ENCODE results near the gene CAMK1D. TPM values are rescaled to one million over a fixed set of nuclear protein-coding genes. Genes with fewer than 3 reads are reported as not detected.
A peak's percentile ranks its signal among the peaks of the same experiment; 100 is the strongest.

Gene CAMK1D
- total and polyA plus RNA-seq, 2 of the 4 experiments (the other 2 are of a cell fraction): 5.0 to 5.3 TPM

DNA sequence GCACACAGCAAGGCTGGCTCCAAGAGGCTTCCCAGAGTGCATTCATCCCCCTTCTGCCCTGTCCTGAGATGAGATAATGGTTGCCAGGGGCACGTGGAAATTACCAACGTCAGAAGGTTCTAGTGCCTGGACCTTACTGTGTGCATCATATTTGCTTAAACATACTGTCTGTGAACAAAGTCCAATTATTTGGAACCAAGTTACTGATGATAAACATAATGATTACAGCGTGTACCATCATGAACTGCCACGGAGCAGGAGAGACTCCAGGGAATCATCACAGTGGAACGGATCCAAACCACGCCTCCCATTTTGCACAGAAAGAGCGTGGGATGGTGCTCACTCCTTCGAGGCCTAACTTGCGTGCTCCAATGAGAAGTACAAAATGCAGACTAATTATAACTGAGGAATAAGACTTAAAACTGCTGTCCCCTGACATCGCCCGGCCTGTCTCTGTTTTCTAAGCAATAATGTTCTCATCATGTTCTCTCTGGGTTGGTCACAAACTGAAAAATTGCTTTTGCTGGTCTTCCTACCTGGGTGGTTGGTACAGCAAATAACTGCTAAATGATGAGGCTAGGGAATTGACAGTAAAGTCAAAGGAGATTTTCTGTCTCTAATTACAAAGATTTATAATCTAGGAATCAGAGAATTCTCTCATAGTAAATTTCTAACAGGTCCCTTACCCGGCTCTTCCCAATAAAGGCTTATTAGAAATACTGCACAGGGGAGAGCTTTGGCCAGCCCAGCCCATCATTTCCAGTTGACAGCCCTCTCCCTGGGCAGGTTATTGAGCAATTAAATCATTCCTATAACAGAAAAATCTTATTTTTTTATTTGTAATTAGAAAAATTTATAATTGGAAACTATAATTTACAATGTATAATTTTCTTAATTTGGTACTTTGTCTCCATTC, 182.2 kb downstream of the CAMK1D start:
- no peak overlapping the region for H2BK20ac ChIP-seq (ENCODE audit: low read depth, low read length)
- no peak overlapping the region for H2AK9ac ChIP-seq (replicated peaks; ENCODE audit: low read depth, low read length, poor library complexity)
- dilution Hi-C loops (cut with HindIII; ENCODE audit: low sequenced_read_pairs, unreplicated experiment) (no loop called here), intact Hi-C loops (cut with micrococcal nuclease) (loop anchor here (2.0 kb wide), 1 partner anchor 17 kb away; no protein-coding TSS in a partner anchor), in situ Hi-C loops (cut with MboI; ENCODE audit: low sequenced_read_pairs) (no loop called here)
- H4K20me1 ChIP-seq (ENCODE audit: insufficient read depth, low read length): no peaks in the 10 kb centered on the region
- H2AK5ac ChIP-seq (ENCODE audit: low read depth, low read length): no peak overlapping the region
- no peak for ATAC-seq (ENCODE audit: low read depth)
- CTCF ChIA-PET: no interaction called here
- H2BK15ac ChIP-seq (ENCODE audit: low read depth, low read length): no peak overlapping the region
- no peak overlapping the region for H3K4me3 ChIP-seq (ENCODE audit: insufficient read depth, low read depth, low read length)
- WGBS, 2 experiments (ENCODE audit: extremely low coverage in 2 of 2, insufficient read length in 1 of 2): 37% methylated on average over 4 of the region's 12 CpGs; no CpG with 5 or more reads in 1 of the 2 experiments
- no peak overlapping the region for H3K56ac ChIP-seq (ENCODE audit: extremely low read depth, insufficient read depth, low read length)
- H3K23ac ChIP-seq (ENCODE audit: low read depth, low read length): no peak overlapping the region
- H3K14ac ChIP-seq (replicated peaks; ENCODE audit: low read depth, low read length): no peak overlapping the region
- peak; percentile 18 for DNase-seq
- H2BK120ac ChIP-seq (ENCODE audit: low read depth, low read length): no peak overlapping the region
- no peaks in the 10 kb centered on the region for H3K27me3 ChIP-seq (ENCODE audit: control insufficient read depth, insufficient read depth, low read length)
- TF ChIP-seq FOS (IDR thresholded peaks at IDR 0.05; ENCODE audit: low read depth, low read length): no peak
- no peak for TF ChIP-seq RCOR1 (IDR thresholded peaks at IDR 0.05; ENCODE audit: insufficient replicate concordance, low read length)
- no peak for TF ChIP-seq CEBPB (IDR thresholded peaks at IDR 0.05; ENCODE audit: low read depth, low read length)
- TF ChIP-seq, protein P1, sequence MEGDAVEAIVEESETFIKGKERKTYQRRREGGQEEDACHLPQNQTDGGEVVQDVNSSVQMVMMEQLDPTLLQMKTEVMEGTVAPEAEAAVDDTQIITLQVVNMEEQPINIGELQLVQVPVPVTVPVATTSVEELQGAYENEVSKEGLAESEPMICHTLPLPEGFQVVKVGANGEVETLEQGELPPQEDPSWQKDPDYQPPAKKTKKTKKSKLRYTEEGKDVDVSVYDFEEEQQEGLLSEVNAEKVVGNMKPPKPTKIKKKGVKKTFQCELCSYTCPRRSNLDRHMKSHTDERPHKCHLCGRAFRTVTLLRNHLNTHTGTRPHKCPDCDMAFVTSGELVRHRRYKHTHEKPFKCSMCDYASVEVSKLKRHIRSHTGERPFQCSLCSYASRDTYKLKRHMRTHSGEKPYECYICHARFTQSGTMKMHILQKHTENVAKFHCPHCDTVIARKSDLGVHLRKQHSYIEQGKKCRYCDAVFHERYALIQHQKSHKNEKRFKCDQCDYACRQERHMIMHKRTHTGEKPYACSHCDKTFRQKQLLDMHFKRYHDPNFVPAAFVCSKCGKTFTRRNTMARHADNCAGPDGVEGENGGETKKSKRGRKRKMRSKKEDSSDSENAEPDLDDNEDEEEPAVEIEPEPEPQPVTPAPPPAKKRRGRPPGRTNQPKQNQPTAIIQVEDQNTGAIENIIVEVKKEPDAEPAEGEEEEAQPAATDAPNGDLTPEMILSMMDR (conservative IDR thresholded peaks at IDR 0.05; ENCODE audit: low read depth, low read length): no peak
- no peak for TF ChIP-seq BHLHE40 (IDR thresholded peaks at IDR 0.05; ENCODE audit: low read depth, low read length)
- no peak for TF ChIP-seq POLR2A (IDR thresholded peaks at IDR 0.05; ENCODE audit: low read depth, low read length)
- TF ChIP-seq MXI1 (IDR thresholded peaks at IDR 0.05; ENCODE audit: borderline replicate concordance, low read depth, low read length): no peak
- TF ChIP-seq, protein P2, sequence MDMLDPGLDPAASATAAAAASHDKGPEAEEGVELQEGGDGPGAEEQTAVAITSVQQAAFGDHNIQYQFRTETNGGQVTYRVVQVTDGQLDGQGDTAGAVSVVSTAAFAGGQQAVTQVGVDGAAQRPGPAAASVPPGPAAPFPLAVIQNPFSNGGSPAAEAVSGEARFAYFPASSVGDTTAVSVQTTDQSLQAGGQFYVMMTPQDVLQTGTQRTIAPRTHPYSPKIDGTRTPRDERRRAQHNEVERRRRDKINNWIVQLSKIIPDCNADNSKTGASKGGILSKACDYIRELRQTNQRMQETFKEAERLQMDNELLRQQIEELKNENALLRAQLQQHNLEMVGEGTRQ (IDR thresholded peaks at IDR 0.05; ENCODE audit: low read depth, low read length): no peak
- TF ChIP-seq RAD21 (IDR thresholded peaks at IDR 0.05; ENCODE audit: low read length): no peak
- no peak for TF ChIP-seq NFE2L2 (IDR thresholded peaks at IDR 0.05; ENCODE audit: low read depth, low read length)
- TF ChIP-seq MAFK (IDR thresholded peaks at IDR 0.05; ENCODE audit: low read depth, low read length): no peak
- no peak for TF ChIP-seq SMC3 (IDR thresholded peaks at IDR 0.05; ENCODE audit: low read depth, low read length)
- no peak for TF ChIP-seq CHD1 (IDR thresholded peaks at IDR 0.05; ENCODE audit: low read depth, low read length)
- no peaks in the 10 kb centered on the region for H3K36me3 ChIP-seq (ENCODE audit: control insufficient read depth, insufficient read depth, low read length)
- H3K27ac ChIP-seq (ENCODE audit: insufficient read depth, low read length): no peak overlapping the region
- no peak overlapping the region for H4K8ac ChIP-seq (ENCODE audit: low read depth in 2 of 2, low read length in 2 of 2)
- POLR2A ChIA-PET (ENCODE audit: unreplicated experiment): no interaction called here
- H3K4me1 ChIP-seq (ENCODE audit: control insufficient read depth, insufficient read depth, low read length): peaks cover 3% of the 10 kb centered on the region; the same call in 1 of the 2 replicates
- no peak overlapping the region for H2BK5ac ChIP-seq (ENCODE audit: low read depth, low read length, poor library complexity, severe bottlenecking)
- H3K4ac ChIP-seq (ENCODE audit: low read depth, low read length): no peak overlapping the region
- no peak overlapping the region for H4K5ac ChIP-seq (ENCODE audit: low read depth, low read length)
- H3K79me1 ChIP-seq (ENCODE audit: low read depth in 1 of 2, low read length in 2 of 2): no peaks in the 10 kb centered on the region
- H2AFZ ChIP-seq (replicated peaks; ENCODE audit: low read length, poor library complexity): no peak overlapping the region
- no peak overlapping the region for H3K4me2 ChIP-seq (ENCODE audit: low read depth, low read length)
- no peak overlapping the region for H4K91ac ChIP-seq (ENCODE audit: insufficient read depth, low read depth, low read length)
- no peak overlapping the region for H3K18ac ChIP-seq (ENCODE audit: low read depth, low read length)
- H3K9me1 ChIP-seq (ENCODE audit: insufficient read depth, low read length): no peaks in the 10 kb centered on the region
- no TSS peak for BruUV-seq (replicated peaks)
- peaks cover 2% of the 10 kb centered on the region for H3K9me3 ChIP-seq (ENCODE audit: control insufficient read depth, insufficient read depth, low read length)
- no peak overlapping the region for H3K9ac ChIP-seq (ENCODE audit: low read depth, low read length)

Measured in IMR-90 (cell line).